Putamen (tissue), 1 donor: Measurements from ENCODE around the gene CIAO2A.
A peak's percentile ranks its signal among the peaks of the same experiment; 100 is the strongest.
"Not testable (repeated sequence)": the region's sequence is repeated elsewhere in the genome, so short reads cannot be mapped to it uniquely, and the experiment has no call there.

Experiments
- DNase-seq: peaks from one replicate; pipeline ENCODE4 v3.0.0-alpha.2; 2016; ENCODE audit warnings: low spot score

CIAO2A gene

GRCh38 chr15:64071931-64072765 lies 21.5 kb downstream of the CIAO2A start:
- no peak for DNase-seq

- DNase-seq: no peak
These were observed 22.4 kb downstream of the CIAO2A start for GRCh38 chr15:64070965-64071851.

GRCh38 chr15:64070106-64070505 lies 23.5 kb downstream of the CIAO2A start:
- no peak for DNase-seq

DNA sequence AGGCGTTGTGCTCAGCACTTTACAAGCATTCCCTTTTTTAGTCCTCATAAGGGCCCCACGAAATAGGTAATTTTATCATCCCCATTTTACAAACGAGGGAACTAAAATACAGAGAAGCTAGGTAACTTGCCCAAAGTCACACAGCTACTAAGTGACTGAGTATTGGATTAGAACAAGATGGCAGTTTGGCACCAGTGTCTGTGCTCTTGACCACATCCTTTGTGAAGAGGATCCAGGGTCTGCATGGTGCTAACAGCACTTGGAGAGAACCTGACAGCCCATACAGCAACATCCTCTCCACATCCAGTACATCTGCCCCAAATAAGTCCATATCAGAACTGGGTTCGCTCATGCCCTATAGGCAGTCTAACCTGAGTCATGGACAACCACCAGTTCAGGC lies 25.5 kb downstream of the CIAO2A start:
- DNase-seq: no peak

DNA sequence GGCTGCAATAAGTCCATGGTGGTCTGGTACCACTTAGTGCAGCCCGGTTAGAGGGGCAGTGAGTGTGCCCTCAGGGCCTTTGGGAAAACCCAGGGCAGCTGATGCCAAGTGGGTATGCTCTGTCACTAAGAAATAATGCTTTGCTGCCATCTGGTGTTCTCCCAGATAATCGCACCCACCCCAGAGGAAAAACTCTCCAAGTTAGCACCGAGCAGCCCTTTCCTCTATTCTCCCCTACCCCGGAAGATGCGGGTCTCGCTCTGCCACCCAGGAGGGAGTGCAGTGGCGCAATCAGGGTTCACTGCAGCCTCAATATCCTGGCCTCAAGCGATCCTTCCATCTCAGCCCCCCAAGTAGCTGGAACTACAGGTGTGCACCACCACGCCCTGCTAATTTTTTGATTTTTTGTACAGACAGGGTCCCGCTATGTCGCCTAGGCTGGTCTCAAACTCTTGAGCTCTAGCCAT lies 26.0 kb downstream of the CIAO2A start:
- DNase-seq: peak; percentile 63

GRCh38 chr15:64066451-64066850 lies 27.2 kb downstream of the CIAO2A start:
- no peak for DNase-seq

- DNase-seq: no peak
These were observed 32.9 kb downstream of the CIAO2A start for GRCh38 chr15:64060716-64061115.

- DNase-seq: not testable (repeated sequence)
These were observed 34.5 kb downstream of the CIAO2A start for GRCh38 chr15:64059104-64059503.

- DNase-seq: no peak
These were observed 35.4 kb downstream of the CIAO2A start for GRCh38 chr15:64058279-64058678.

GRCh38 chr15:64053674-64054073 lies 40.0 kb downstream of the CIAO2A start:
- DNase-seq: not testable (repeated sequence)

GRCh38 chr15:64052925-64053491 lies 40.6 kb downstream of the CIAO2A start:
- no peak for DNase-seq

DNA sequence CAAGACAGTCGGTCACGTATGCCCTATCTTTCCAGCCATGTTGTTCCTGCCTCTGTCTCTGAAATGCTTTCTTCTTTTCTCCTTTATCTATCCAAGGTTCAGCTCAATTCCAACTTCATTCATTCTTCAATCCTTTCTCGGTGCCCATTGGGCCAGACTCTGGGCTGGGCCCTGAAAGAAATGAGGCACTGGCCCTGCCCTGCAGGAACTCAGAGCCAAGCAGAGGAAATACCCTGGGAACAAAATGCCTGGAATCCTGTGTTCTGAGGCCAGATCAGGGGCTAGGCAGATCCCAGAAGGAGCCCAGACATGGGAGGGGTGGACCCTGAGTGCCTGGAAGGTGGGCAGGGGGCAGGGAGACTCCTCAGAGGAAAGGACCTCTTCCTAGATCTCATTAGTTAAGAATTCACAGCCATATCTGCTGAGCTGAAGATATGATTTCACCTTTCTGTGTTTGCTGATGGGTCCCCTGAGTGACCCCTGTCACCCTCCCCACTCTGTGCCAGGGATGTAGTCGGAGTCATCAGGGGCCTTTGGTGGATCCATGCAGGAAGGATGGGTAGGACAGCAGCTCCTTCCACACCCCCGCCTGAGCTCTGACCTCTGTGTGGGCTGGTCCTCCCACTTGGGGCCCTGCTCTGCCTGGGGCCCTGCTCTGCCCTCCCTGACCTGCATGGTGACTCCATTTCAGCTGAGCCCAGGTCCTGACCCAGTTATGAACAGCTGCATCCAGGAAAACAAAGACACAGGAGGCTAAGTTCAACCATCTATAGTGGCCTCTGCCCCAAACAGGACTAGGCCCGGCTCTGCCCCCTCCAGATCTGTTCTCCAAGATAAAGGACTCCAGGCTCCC lies 42.0 kb downstream of the CIAO2A start:
- no peak for DNase-seq

DNA sequence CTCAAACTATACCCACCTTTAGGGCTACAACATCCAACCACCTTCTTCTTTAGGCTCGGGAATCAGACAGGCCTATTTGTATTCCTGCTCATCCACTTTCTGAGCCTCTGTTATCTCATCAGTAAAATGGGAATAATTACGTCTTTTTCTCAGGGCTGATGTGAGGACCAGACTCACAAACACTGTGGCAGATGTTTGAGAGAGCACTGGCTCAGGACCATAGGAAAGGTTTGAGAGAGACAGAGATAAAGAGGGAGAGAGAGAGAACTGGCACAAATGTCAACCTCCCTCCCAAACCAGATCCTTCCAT lies 42.6 kb downstream of the CIAO2A start:
- no peak for DNase-seq

GRCh38 chr15:64050281-64051092 lies 43.2 kb downstream of the CIAO2A start:
- DNase-seq: no peak

GRCh38 chr15:64048781-64049460 lies 44.7 kb downstream of the CIAO2A start:
- DNase-seq: no peak

- peak; percentile 79 for DNase-seq
These were observed 47.1 kb downstream of the CIAO2A start, which contains the start of gene DAPK2 for GRCh38 chr15:64046421-64047153. Gene DAPK2, minus strand, starts transcription at chr15:64046485. Its CDS starts 6,224 bp downstream, at chr15:64040261.

DNA sequence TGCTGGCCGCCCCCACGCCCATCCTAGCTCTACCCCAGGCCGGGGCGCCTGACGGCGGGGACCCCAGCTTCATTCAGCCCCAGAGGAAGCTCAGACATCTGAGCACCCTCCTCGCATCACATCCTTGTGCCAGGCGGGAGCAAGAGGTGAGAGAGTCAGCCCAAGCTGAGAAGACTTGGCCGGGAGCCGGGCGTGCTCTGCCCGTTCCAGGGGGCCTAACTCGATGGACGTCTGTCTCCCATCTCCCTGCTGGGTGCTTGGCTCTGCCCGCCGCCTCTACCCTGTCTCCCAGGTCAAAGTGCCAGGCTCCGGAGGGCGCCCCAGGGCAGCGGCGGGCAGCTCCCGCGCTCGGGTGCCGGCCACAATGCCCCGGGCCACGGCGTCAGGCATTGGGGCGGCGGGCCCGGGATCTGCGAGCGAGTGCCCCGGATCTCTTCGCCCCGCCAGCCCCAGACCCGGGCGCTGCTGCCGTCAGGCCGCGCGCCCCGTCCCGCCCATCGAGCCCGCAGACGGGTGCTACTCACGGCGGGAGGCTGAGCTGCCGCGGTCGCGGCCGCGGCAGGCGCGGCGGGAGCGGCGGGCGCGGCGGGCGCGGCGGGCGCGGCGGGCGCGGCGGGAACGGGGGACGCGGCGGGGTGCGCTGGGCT lies 47.7 kb downstream of the CIAO2A start:
- DNase-seq: no peak

GRCh38 chr15:64045101-64045435 lies 48.6 kb downstream of the CIAO2A start:
- DNase-seq: no peak
